Measurements from ENCODE around the gene C16orf92. TPM values are rescaled to one million over a fixed set of nuclear protein-coding genes. Genes with fewer than 3 reads are reported as not detected.

Gene C16orf92
- total and polyA plus RNA-seq, 4 experiments from 2014 or later = not detected

- DNase-seq = no peak
- H3K36me3 Mint-ChIP-seq = peaks cover 36 to 65% of the 10 kb centered on the region in 2 donors
- H3K36me3 ChIP-seq (ENCODE audit: insufficient read depth, low read length) = peaks cover 56% of the 10 kb centered on the region
- H3K27me3 ChIP-seq (ENCODE audit: insufficient read depth, low read length) = no peaks in the 10 kb centered on the region
- ChIA-PET CTCF (ENCODE audit: partially characterized antibody) (interaction anchor here (1.2 kb wide), 1 partner anchor 14 kb away, joined by 4 read pairs; no protein-coding TSS in a partner anchor), POLR2A (ENCODE audit: partially characterized antibody) (interaction anchor here (0.6 to 20.4 kb wide), 5 partner anchors 15 to 369 kb away, joined by 3 to 404 read pairs (median 3); partner anchors contain the start of genes PAGR1, TBX6 and YPEL3)
- H3K27ac ChIP-seq (ENCODE audit: low read depth, low read length) = peak overlapping the region; percentile 24
- H3K4me3 ChIP-seq (ENCODE audit: low read length in 2 of 2) = no peak overlapping the region
- intact Hi-C loops (cut with micrococcal nuclease) = no loop called here
- H3K27ac Mint-ChIP-seq = peak overlapping the region in 4 of 7 donors; percentile 35 to 95 (median 65)
- H3K9me3 ChIP-seq (ENCODE audit: control insufficient read depth in 1 of 2, low read length in 2 of 2) = no peaks in the 10 kb centered on the region
- H3K4me3 Mint-ChIP-seq = peak overlapping the region in 4 of 8 donors; percentile 8 to 55 (median 22)
- H3K4me1 ChIP-seq (ENCODE audit: insufficient read depth, low read length) = peaks cover 43% of the 10 kb centered on the region
- no peaks in the 10 kb centered on the region for H3K9me3 Mint-ChIP-seq
- peaks cover 14 to 53% (median 32%) of the 10 kb centered on the region in 4 donors for H3K4me1 Mint-ChIP-seq
- no peaks in the 10 kb centered on the region for H3K27me3 Mint-ChIP-seq
Measured at GRCh38 chr16:30069611-30070462, 46.8 kb downstream of the C16orf92 start.

GRCh38 chr16:30070490-30070889, 47.5 kb downstream of the C16orf92 start:
- no peaks in the 10 kb centered on the region for H3K9me3 Mint-ChIP-seq
- peaks cover 17 to 53% (median 35%) of the 10 kb centered on the region in 4 donors for H3K4me1 Mint-ChIP-seq
- no peak overlapping the region for H3K4me3 ChIP-seq (ENCODE audit: low read length in 2 of 2)
- peaks cover 36 to 65% of the 10 kb centered on the region in 2 donors for H3K36me3 Mint-ChIP-seq
- H3K9me3 ChIP-seq (ENCODE audit: control insufficient read depth in 1 of 2, low read length in 2 of 2) = no peaks in the 10 kb centered on the region
- CTCF ChIA-PET (ENCODE audit: partially characterized antibody) = interaction anchor here (1.2 to 2.1 kb wide), 2 partner anchors 15 to 22 kb away, joined by 4 to 8 read pairs; partner anchors contain the start of gene TBX6
- peak overlapping the region in 3 of 7 donors; percentile 46 to 57 (median 56) for H3K27ac Mint-ChIP-seq
- intact Hi-C loops (cut with micrococcal nuclease) = no loop called here
- peaks cover 48% of the 10 kb centered on the region for H3K4me1 ChIP-seq (ENCODE audit: insufficient read depth, low read length)
- H3K27me3 Mint-ChIP-seq = no peaks in the 10 kb centered on the region
- H3K27me3 ChIP-seq (ENCODE audit: insufficient read depth, low read length) = no peaks in the 10 kb centered on the region
- POLR2A ChIA-PET (ENCODE audit: partially characterized antibody) = interaction anchor here (0.6 to 20.4 kb wide), 5 partner anchors 15 to 370 kb away, joined by 3 to 404 read pairs (median 3); partner anchors contain the start of genes CORO1A, TBX6 and YPEL3
- DNase-seq = no peak
- H3K27ac ChIP-seq (ENCODE audit: low read depth, low read length) = no peak overlapping the region
- peak overlapping the region in 1 of 8 donors; percentile 20 for H3K4me3 Mint-ChIP-seq
- H3K36me3 ChIP-seq (ENCODE audit: insufficient read depth, low read length) = peaks cover 56% of the 10 kb centered on the region

Other genes with a start within 250 kb of the C16orf92 start
- gene ZG16, start 244.9 kb upstream of the C16orf92 start, total RNA-seq = not detected
- not detected for gene ZG16, start 244.9 kb upstream of the C16orf92 start, polyA plus RNA-seq
- 10 to 100 TPM; 89.4 to 98.6 TPM for gene KIF22, start 232.4 kb upstream of the C16orf92 start, total RNA-seq
- gene KIF22, start 232.4 kb upstream of the C16orf92 start, polyA plus RNA-seq = 10 to 100 TPM; 35.7 to 54.2 TPM
- 100 to 1,000 TPM; 258 to 264 TPM for gene MAZ, start 216.7 kb upstream of the C16orf92 start, total RNA-seq
- gene MAZ, start 216.7 kb upstream of the C16orf92 start, polyA plus RNA-seq = 10 to 100 TPM; 40.3 to 69.1 TPM
- 1 to 10 TPM; 6.3 to 6.9 TPM for gene PRRT2, start 211.0 kb upstream of the C16orf92 start, total RNA-seq
- under 1 TPM; 0.20 to 0.37 TPM for gene PRRT2, start 211.0 kb upstream of the C16orf92 start, polyA plus RNA-seq
- gene PAGR1, start 207.0 kb upstream of the C16orf92 start, total RNA-seq = 10 to 100 TPM; 43.7 to 44.9 TPM
- 10 to 100 TPM; 46.0 to 51.1 TPM for gene PAGR1, start 207.0 kb upstream of the C16orf92 start, polyA plus RNA-seq
- gene MVP, start 202.7 kb upstream of the C16orf92 start, total RNA-seq = 100 to 1,000 TPM; 145 to 146 TPM
- 100 to 1,000 TPM; 172 to 187 TPM for gene MVP, start 202.7 kb upstream of the C16orf92 start, polyA plus RNA-seq
- gene CDIPT, start 160.0 kb upstream of the C16orf92 start, total RNA-seq = 10 to 100 TPM; 76.2 to 79.8 TPM
- gene CDIPT, start 160.0 kb upstream of the C16orf92 start, polyA plus RNA-seq = 100 to 1,000 TPM in 1 of 2 donors, 10 to 100 TPM in 1; 87.2 to 123 TPM
- under 1 TPM in 1 of 2 experiments, not detected in 1; 0.70 TPM for gene SEZ6L2, start 123.6 kb upstream of the C16orf92 start, total RNA-seq
- gene SEZ6L2, start 123.6 kb upstream of the C16orf92 start, polyA plus RNA-seq = not detected
- not detected for gene ASPHD1, start 122.7 kb upstream of the C16orf92 start, total RNA-seq
- not detected for gene ASPHD1, start 122.7 kb upstream of the C16orf92 start, polyA plus RNA-seq
- gene KCTD13, start 97.0 kb upstream of the C16orf92 start, total RNA-seq = 10 to 100 TPM; 85.7 to 87.3 TPM
- 10 to 100 TPM in 1 of 2 donors, 1 to 10 TPM in 1; 6.0 to 16.3 TPM for gene KCTD13, start 97.0 kb upstream of the C16orf92 start, polyA plus RNA-seq
- gene TMEM219, start 61.1 kb upstream of the C16orf92 start, total RNA-seq = 100 to 1,000 TPM in 1 of 2 experiments, 10 to 100 TPM in 1; 80.8 to 103 TPM
- gene TMEM219, start 61.1 kb upstream of the C16orf92 start, polyA plus RNA-seq = 100 to 1,000 TPM; 209 to 250 TPM
- gene TAOK2, start 49.3 kb upstream of the C16orf92 start, total RNA-seq = 10 to 100 TPM; 53.8 to 56.0 TPM
- gene TAOK2, start 49.3 kb upstream of the C16orf92 start, polyA plus RNA-seq = 1 to 10 TPM; 1.7 to 8.2 TPM
- 10 to 100 TPM; 19.2 to 19.7 TPM for gene HIRIP3, start 27.6 kb upstream of the C16orf92 start, total RNA-seq
- 10 to 100 TPM; 21.4 to 26.0 TPM for gene HIRIP3, start 27.6 kb upstream of the C16orf92 start, polyA plus RNA-seq
- gene INO80E, start 27.0 kb upstream of the C16orf92 start, total RNA-seq = 100 to 1,000 TPM; 124 to 126 TPM
- 1 to 10 TPM; 6.7 to 7.3 TPM for gene INO80E, start 27.0 kb upstream of the C16orf92 start, polyA plus RNA-seq
- under 1 TPM in 1 of 2 experiments, not detected in 1; 0.80 TPM for gene DOC2A, start 12.2 kb upstream of the C16orf92 start, total RNA-seq
- not detected for gene DOC2A, start 12.2 kb upstream of the C16orf92 start, polyA plus RNA-seq
- not detected for gene TLCD3B, start 8.1 kb downstream of the C16orf92 start, total RNA-seq
- gene TLCD3B, start 8.1 kb downstream of the C16orf92 start, polyA plus RNA-seq = not detected
- 100 to 1,000 TPM; 558 to 563 TPM for gene ALDOA, start 42.6 kb downstream of the C16orf92 start, total RNA-seq
- 1,000 to 10,000 TPM; 1,058 to 1,115 TPM for gene ALDOA, start 42.6 kb downstream of the C16orf92 start, polyA plus RNA-seq
- gene PPP4C, start 52.8 kb downstream of the C16orf92 start, total RNA-seq = 10 to 100 TPM; 75.8 to 86.3 TPM
- gene PPP4C, start 52.8 kb downstream of the C16orf92 start, polyA plus RNA-seq = 100 to 1,000 TPM; 167 to 276 TPM
- gene TBX6, start 68.7 kb downstream of the C16orf92 start, total RNA-seq = 1 to 10 TPM; 1.3 to 1.4 TPM
- under 1 TPM in 1 of 2 donors, not detected in 1; 0.36 TPM for gene TBX6, start 68.7 kb downstream of the C16orf92 start, polyA plus RNA-seq
- 100 to 1,000 TPM; 263 to 266 TPM for gene YPEL3, start 73.0 kb downstream of the C16orf92 start, total RNA-seq
- 100 to 1,000 TPM; 172 to 331 TPM for gene YPEL3, start 73.0 kb downstream of the C16orf92 start, polyA plus RNA-seq
- 10 to 100 TPM; 31.5 to 37.2 TPM for gene GDPD3, start 90.3 kb downstream of the C16orf92 start, total RNA-seq
- gene GDPD3, start 90.3 kb downstream of the C16orf92 start, polyA plus RNA-seq = under 1 TPM in 1 of 2 donors, not detected in 1; 0.25 TPM
- 10 to 100 TPM; 87.4 to 90.4 TPM for gene MAPK3, start 100.0 kb downstream of the C16orf92 start, total RNA-seq
- gene MAPK3, start 100.0 kb downstream of the C16orf92 start, polyA plus RNA-seq = 10 to 100 TPM in 1 of 2 donors, 1 to 10 TPM in 1; 9.9 to 10.6 TPM
- 100 to 1,000 TPM; 745 to 769 TPM for gene CORO1A, start 160.4 kb downstream of the C16orf92 start, total RNA-seq
- gene CORO1A, start 160.4 kb downstream of the C16orf92 start, polyA plus RNA-seq = 1,000 to 10,000 TPM; 1,217 to 1,230 TPM
- 10 to 100 TPM; 62.1 to 79.0 TPM for gene BOLA2B, start 170.5 kb downstream of the C16orf92 start, total RNA-seq
- gene BOLA2B, start 170.5 kb downstream of the C16orf92 start, polyA plus RNA-seq = 100 to 1,000 TPM; 144 to 169 TPM
- 10 to 100 TPM; 57.5 to 65.6 TPM for gene SLX1A, start 170.7 kb downstream of the C16orf92 start, total RNA-seq
- 10 to 100 TPM; 44.5 to 60.7 TPM for gene SLX1A, start 170.7 kb downstream of the C16orf92 start, polyA plus RNA-seq
- gene SULT1A3, start 176.1 kb downstream of the C16orf92 start, total RNA-seq = 10 to 100 TPM; 42.5 to 46.2 TPM
- 1 to 10 TPM; 1.2 to 3.9 TPM for gene SULT1A3, start 176.1 kb downstream of the C16orf92 start, polyA plus RNA-seq
- 10 to 100 TPM; 20.0 to 27.8 TPM for gene NPIPB13, start 225.3 kb downstream of the C16orf92 start, total RNA-seq
- gene NPIPB13, start 225.3 kb downstream of the C16orf92 start, polyA plus RNA-seq = 1 to 10 TPM in 1 of 2 donors, under 1 TPM in 1; 0.19 to 2.9 TPM

Measured in CD4-positive, alpha-beta memory T cell (primary cell).